SK-N-SH (cell line): Measurements from ENCODE around the gene TMSB10. TPM values are rescaled to one million over a fixed set of nuclear protein-coding genes. Genes with fewer than 3 reads are reported as not detected.

Source experiments
- CTCF ChIA-PET: fragments of 300-600, 350-600 bp; formaldehyde crosslinking; extraction: SDS; loops from one replicate; lab custom pipeline; 2021; lab: Yijun Ruan, JAX
- POLR2A ChIA-PET: fragments of 350-600 bp; sonication (Branson Sonifier 250); formaldehyde crosslinking; extraction: SDS; loops from one replicate; lab custom pipeline; 2020; ENCODE audit warnings: antibody characterized with exemption, inconsistent platforms; lab: Yijun Ruan, JAX
- DNase-seq: peaks from one replicate; pipeline ENCODE4 v3.0.0; 2012
- H2AFZ ChIP-seq: fragments of 200-600 bp; sonication (generic); 2 replicates; pipeline ENCODE4 v1.8.1; 2016; ENCODE audit warnings: antibody characterized with exemption, mild to moderate bottlenecking, low read depth
- H3F3A ChIP-seq: fragments of 200-600 bp; sonication (generic); replicated peaks from 2 replicates; pipeline ENCODE3; 2016; ENCODE audit warnings: antibody characterized with exemption, mild to moderate bottlenecking; ENCODE audit not compliant: insufficient read depth
- H3K27ac ChIP-seq, 2 experiments: fragments of 200-500 bp in 1 of 2; fragments of 200-600 bp in 1 of 2; sonication (Bioruptor generic) in 1 of 2; sonication (generic), shearing (Covaris generic) in 1 of 2; 2 replicates each; pipeline versions ENCODE4 v1.5.1 to v1.6.1; 2014 to 2016; ENCODE audit warnings: low read depth in 2 of 2, inconsistent platforms in 1 of 2, low read length in 1 of 2, mild to moderate bottlenecking in 1 of 2, mixed read lengths in 1 of 2
- H3K27me3 ChIP-seq: fragments of 200-600 bp; sonication (generic), shearing (Covaris generic); 2 replicates; pipeline ENCODE4 v1.6.1; 2016; ENCODE audit warnings: mixed run types; ENCODE audit not compliant: insufficient read depth
- H3K36me3 ChIP-seq, 2 experiments: fragments of 200-500 bp in 1 of 2; fragments of 200-600 bp in 1 of 2; sonication (Bioruptor generic) in 1 of 2; sonication (generic) in 1 of 2; replicated peaks in 1 of 2; 2 replicates each; pipeline versions ENCODE3 to v1.5.1; 2014 to 2016; ENCODE audit warnings: low read length in 1 of 2, mild to moderate bottlenecking in 1 of 2; ENCODE audit not compliant: insufficient read depth in 2 of 2, control insufficient read depth in 1 of 2
- H3K4me1 ChIP-seq, 2 experiments: fragments of 200-500 bp in 1 of 2; fragments of 200-600 bp in 1 of 2; sonication (Bioruptor generic) in 1 of 2; sonication (generic), shearing (Covaris generic) in 1 of 2; 2 replicates each; pipeline versions ENCODE4 v1.5.1 to v1.6.1; 2014 to 2016; ENCODE audit warnings: low read depth in 1 of 2, low read length in 1 of 2, mixed run types in 1 of 2; ENCODE audit not compliant: insufficient read depth in 2 of 2, control insufficient read depth in 1 of 2
- H3K4me2 ChIP-seq: fragments of 200-600 bp; sonication (generic), shearing (Covaris generic); 2 replicates; pipeline ENCODE4 v1.6.1; 2017; ENCODE audit warnings: mixed run types
- H3K4me3 ChIP-seq, 2 experiments: fragments of 200-500 bp in 1 of 2; fragments of 200-600 bp in 1 of 2; sonication (Bioruptor generic) in 1 of 2; sonication (generic), shearing (Covaris generic) in 1 of 2; 2 replicates each; pipeline versions ENCODE4 v1.5.1 to v1.8.1; 2014 to 2016; ENCODE audit warnings: low read depth in 2 of 2, inconsistent platforms in 1 of 2, low read length in 1 of 2, mild to moderate bottlenecking in 1 of 2, mixed read lengths in 1 of 2, moderate library complexity in 1 of 2
- H3K79me2 ChIP-seq: fragments of 200-600 bp; sonication (generic); 2 replicates; pipeline ENCODE4 v1.8.1; 2017; ENCODE audit warnings: mild to moderate bottlenecking; ENCODE audit not compliant: insufficient read depth
- H3K9ac ChIP-seq: fragments of 200-600 bp; sonication (generic); 2 replicates; pipeline ENCODE4 v1.6.1; 2017; ENCODE audit warnings: mixed run types
- H3K9me2 ChIP-seq: fragments of 200-600 bp; sonication (generic); 2 replicates; pipeline ENCODE4 v1.6.1; 2017; ENCODE audit warnings: mixed run types
- H3K9me3 ChIP-seq: fragments of 200-600 bp; sonication (generic); 2 replicates; pipeline ENCODE4 v1.6.1; 2017; ENCODE audit warnings: mixed run types, mild to moderate bottlenecking, moderate library complexity
- H4K20me1 ChIP-seq: fragments of 200-600 bp; sonication (generic); 2 replicates; pipeline ENCODE4 v1.6.1; 2017; ENCODE audit warnings: mild to moderate bottlenecking, mixed run types; ENCODE audit not compliant: insufficient read depth
- ELF1 ChIP-seq: IDR thresholded peaks from 2 replicates; pipeline ENCODE4 v1.4.0; 2012
- EZH2phosphoT487 ChIP-seq: fragments of 200-600 bp; sonication (generic); IDR thresholded peaks from 2 replicates; pipeline ENCODE4 v1.6.1; 2017; ENCODE audit warnings: low read depth, mixed run types, mild to moderate bottlenecking, antibody characterized with exemption, moderate library complexity, borderline replicate concordance
- GATA2 ChIP-seq: sonication (generic); formaldehyde crosslinking; IDR thresholded peaks from 2 replicates; pipeline ENCODE4 v1.5.0; 2020; ENCODE audit warnings: mild to moderate bottlenecking, missing genetic modification reagents
- JUND ChIP-seq: IDR thresholded peaks from 2 replicates; pipeline ENCODE4 v1.4.0; 2012
- MXI1 ChIP-seq: IDR thresholded peaks from 2 replicates; pipeline ENCODE4 v1.6.1; 2012; ENCODE audit warnings: mild to moderate bottlenecking, low read depth, low read length, improper control_type of control experiment
- POLR2AphosphoS5 ChIP-seq: IDR thresholded peaks from 2 replicates; pipeline ENCODE4 v1.6.1; 2012; ENCODE audit warnings: low read depth, low read length
- RCOR1 ChIP-seq: fragments of 150-350 bp; IDR thresholded peaks from 2 replicates; pipeline ENCODE4 v1.6.1; 2017; ENCODE audit warnings: antibody characterized with exemption, low read length
- RFX5 ChIP-seq: IDR thresholded peaks from 2 replicates; pipeline ENCODE4 v1.6.1; 2012; ENCODE audit warnings: mild to moderate bottlenecking, improper control_type of control experiment, low read length
- RXRA ChIP-seq: IDR thresholded peaks from 2 replicates; pipeline ENCODE4 v1.4.0; 2012; ENCODE audit warnings: low read depth, mild to moderate bottlenecking, borderline replicate concordance
- SMC3 ChIP-seq: IDR thresholded peaks from 2 replicates; pipeline ENCODE4 v1.6.1; 2012; ENCODE audit warnings: low read depth, low read length, improper control_type of control experiment
- TEAD4 ChIP-seq: IDR thresholded peaks from 2 replicates; pipeline ENCODE4 v1.4.0; 2012; ENCODE audit warnings: mild to moderate bottlenecking, borderline replicate concordance; ENCODE audit not compliant: insufficient read depth
- YY1 ChIP-seq: IDR thresholded peaks from 2 replicates; pipeline ENCODE4 v1.4.0; 2012; ENCODE audit warnings: low read depth, mild to moderate bottlenecking
- ZBTB33 ChIP-seq: IDR thresholded peaks from 2 replicates; pipeline ENCODE4 v1.4.0; 2012; ENCODE audit warnings: low read depth, borderline replicate concordance
- WGBS: methylation state at CpG from one replicate; pipeline ENCODE4 v1.1.6; 2017; ENCODE audit warnings: low lambda C conversion rate; 5-methylcytosine and 5-hydroxymethylcytosine counted together
- polyA plus RNA-seq, 3 experiments: library from polyadenylated mRNA; depleted of rRNA; stranded (reverse); fragments of >200 nt; gene quantifications; 2 replicates each; pipeline ENCODE4 v1.2.3, GENCODE V29; 2012
- TF ChIP-seq, protein P1 (sequence below): IDR thresholded peaks from 2 replicates; pipeline ENCODE4; 2012
- TF ChIP-seq, protein P2 (sequence below): fragments of 150-350 bp; IDR thresholded peaks from 2 replicates; pipeline ENCODE4 v1.6.1; 2016; ENCODE audit warnings: mild to moderate bottlenecking, low read depth, low read length
- TF ChIP-seq, protein P3 (sequence below): IDR thresholded peaks from 2 replicates; pipeline ENCODE4 v1.6.1; 2012; ENCODE audit warnings: mild to moderate bottlenecking, low read depth, low read length, moderate library complexity
- TF ChIP-seq, protein P4 (sequence below): IDR thresholded peaks from 2 replicates; pipeline ENCODE4 v1.4.0; 2012; ENCODE audit warnings: low read depth, borderline replicate concordance

The TMSB10 gene
- polyA plus RNA-seq, 1 of the 3 experiments (the other 2 are of a cell fraction): 7,920 TPM

DNA sequence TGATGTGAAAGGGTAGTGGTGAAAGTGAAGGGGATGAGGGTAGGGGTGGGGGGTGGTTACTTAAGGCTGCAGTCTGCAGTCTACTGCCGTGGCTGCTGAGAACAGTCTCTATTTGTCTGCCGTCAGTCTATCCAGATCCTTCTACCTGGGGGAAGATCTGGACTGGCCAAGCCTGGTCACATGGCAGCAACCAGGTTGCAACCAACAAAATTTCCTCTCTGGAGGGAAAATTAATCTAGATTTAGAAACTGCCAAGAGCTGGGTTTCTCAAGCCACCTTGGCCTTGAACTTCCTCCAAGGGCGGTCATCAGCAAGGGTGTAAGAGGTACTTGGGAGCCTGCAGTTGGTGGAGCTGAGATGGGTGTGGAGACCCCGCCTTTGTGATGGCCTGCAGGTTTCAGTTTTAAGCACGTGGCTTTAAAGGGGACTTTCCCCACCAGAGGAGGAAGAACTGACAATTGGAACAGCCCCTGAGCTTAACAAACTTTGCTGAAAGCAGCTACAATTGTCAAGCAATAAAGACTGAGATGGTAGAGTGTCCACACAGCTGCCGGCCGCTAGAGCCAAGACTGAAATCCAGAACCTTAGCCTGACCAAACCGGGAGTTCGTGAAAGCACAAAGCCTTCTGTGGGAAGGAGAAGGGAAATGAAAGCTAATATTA lies 34.1 kb downstream of the TMSB10 start:
- Histone ChIP-seq H3K79me2 (no peaks in the 10 kb centered on the region), H3K27ac (no peak overlapping the region), H4K20me1 (no peaks in the 10 kb centered on the region), H3K9me2 (no peaks in the 10 kb centered on the region), H3F3A (no peaks in the 10 kb centered on the region), H3K36me3 (no peaks in the 10 kb centered on the region), H2AFZ (no peak overlapping the region), H3K4me1 (no peaks in the 10 kb centered on the region), H3K9ac (no peak overlapping the region), H3K27me3 (no peaks in the 10 kb centered on the region), H3K4me2 (no peak overlapping the region), H3K9me3 (no peaks in the 10 kb centered on the region), H3K4me3 (no peak overlapping the region)
- ChIA-PET POLR2A (no interaction called here), CTCF (interaction anchor here (1.0 to 9.0 kb wide), 3 partner anchors 9 to 359 kb away, joined by 3 to 78 read pairs (median 4); no protein-coding TSS in a partner anchor)
- TF ChIP-seq, protein P1, sequence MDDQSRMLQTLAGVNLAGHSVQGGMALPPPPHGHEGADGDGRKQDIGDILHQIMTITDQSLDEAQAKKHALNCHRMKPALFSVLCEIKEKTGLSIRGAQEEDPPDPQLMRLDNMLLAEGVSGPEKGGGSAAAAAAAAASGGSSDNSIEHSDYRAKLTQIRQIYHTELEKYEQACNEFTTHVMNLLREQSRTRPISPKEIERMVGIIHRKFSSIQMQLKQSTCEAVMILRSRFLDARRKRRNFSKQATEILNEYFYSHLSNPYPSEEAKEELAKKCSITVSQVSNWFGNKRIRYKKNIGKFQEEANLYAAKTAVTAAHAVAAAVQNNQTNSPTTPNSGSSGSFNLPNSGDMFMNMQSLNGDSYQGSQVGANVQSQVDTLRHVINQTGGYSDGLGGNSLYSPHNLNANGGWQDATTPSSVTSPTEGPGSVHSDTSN: no peak
- TF ChIP-seq JUND: no peak
- no peak for TF ChIP-seq YY1
- no peak for TF ChIP-seq ELF1
- TF ChIP-seq, protein P2, sequence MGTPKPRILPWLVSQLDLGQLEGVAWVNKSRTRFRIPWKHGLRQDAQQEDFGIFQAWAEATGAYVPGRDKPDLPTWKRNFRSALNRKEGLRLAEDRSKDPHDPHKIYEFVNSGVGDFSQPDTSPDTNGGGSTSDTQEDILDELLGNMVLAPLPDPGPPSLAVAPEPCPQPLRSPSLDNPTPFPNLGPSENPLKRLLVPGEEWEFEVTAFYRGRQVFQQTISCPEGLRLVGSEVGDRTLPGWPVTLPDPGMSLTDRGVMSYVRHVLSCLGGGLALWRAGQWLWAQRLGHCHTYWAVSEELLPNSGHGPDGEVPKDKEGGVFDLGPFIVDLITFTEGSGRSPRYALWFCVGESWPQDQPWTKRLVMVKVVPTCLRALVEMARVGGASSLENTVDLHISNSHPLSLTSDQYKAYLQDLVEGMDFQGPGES: no peak
- no peak for TF ChIP-seq EZH2phosphoT487
- TF ChIP-seq RFX5: no peak
- TF ChIP-seq POLR2AphosphoS5: no peak
- no peak for TF ChIP-seq RXRA
- no peak for TF ChIP-seq GATA2 (CRISPR knock-in tag)
- no peak for TF ChIP-seq MXI1
- no peak for TF ChIP-seq ZBTB33
- TF ChIP-seq SMC3: no peak
- TF ChIP-seq, protein P3, sequence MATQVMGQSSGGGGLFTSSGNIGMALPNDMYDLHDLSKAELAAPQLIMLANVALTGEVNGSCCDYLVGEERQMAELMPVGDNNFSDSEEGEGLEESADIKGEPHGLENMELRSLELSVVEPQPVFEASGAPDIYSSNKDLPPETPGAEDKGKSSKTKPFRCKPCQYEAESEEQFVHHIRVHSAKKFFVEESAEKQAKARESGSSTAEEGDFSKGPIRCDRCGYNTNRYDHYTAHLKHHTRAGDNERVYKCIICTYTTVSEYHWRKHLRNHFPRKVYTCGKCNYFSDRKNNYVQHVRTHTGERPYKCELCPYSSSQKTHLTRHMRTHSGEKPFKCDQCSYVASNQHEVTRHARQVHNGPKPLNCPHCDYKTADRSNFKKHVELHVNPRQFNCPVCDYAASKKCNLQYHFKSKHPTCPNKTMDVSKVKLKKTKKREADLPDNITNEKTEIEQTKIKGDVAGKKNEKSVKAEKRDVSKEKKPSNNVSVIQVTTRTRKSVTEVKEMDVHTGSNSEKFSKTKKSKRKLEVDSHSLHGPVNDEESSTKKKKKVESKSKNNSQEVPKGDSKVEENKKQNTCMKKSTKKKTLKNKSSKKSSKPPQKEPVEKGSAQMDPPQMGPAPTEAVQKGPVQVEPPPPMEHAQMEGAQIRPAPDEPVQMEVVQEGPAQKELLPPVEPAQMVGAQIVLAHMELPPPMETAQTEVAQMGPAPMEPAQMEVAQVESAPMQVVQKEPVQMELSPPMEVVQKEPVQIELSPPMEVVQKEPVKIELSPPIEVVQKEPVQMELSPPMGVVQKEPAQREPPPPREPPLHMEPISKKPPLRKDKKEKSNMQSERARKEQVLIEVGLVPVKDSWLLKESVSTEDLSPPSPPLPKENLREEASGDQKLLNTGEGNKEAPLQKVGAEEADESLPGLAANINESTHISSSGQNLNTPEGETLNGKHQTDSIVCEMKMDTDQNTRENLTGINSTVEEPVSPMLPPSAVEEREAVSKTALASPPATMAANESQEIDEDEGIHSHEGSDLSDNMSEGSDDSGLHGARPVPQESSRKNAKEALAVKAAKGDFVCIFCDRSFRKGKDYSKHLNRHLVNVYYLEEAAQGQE: no peak
- TF ChIP-seq RCOR1: no peak
- no peak for TF ChIP-seq TEAD4
- TF ChIP-seq, protein P4, sequence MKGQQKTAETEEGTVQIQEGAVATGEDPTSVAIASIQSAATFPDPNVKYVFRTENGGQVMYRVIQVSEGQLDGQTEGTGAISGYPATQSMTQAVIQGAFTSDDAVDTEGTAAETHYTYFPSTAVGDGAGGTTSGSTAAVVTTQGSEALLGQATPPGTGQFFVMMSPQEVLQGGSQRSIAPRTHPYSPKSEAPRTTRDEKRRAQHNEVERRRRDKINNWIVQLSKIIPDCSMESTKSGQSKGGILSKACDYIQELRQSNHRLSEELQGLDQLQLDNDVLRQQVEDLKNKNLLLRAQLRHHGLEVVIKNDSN: no peak
- no peak for DNase-seq
- WGBS: 87% methylated on average over 9 of the region's 9 CpGs
